ENCODE data around the gene E2F6.

GRCh38 chr2:11407413-11407812 lies 58.5 kb downstream of the E2F6 start:
- TF ChIP-seq GATA2 (IDR thresholded peaks at IDR 0.05; ENCODE audit: low read depth, low read length) (no peak), GATA3 (IDR thresholded peaks at IDR 0.05; ENCODE audit: low read depth, low read length) (no peak)
